ENCODE measurements around the gene RUNX1. TPM values are rescaled to one million over a fixed set of nuclear protein-coding genes. Genes with fewer than 3 reads are reported as not detected.

RUNX1 gene
- total and polyA plus RNA-seq, 2 of the 13 experiments (the other 11 are each of a cell fraction or from before 2014, with no cell fraction given): 5.4 to 6.4 TPM

DNA sequence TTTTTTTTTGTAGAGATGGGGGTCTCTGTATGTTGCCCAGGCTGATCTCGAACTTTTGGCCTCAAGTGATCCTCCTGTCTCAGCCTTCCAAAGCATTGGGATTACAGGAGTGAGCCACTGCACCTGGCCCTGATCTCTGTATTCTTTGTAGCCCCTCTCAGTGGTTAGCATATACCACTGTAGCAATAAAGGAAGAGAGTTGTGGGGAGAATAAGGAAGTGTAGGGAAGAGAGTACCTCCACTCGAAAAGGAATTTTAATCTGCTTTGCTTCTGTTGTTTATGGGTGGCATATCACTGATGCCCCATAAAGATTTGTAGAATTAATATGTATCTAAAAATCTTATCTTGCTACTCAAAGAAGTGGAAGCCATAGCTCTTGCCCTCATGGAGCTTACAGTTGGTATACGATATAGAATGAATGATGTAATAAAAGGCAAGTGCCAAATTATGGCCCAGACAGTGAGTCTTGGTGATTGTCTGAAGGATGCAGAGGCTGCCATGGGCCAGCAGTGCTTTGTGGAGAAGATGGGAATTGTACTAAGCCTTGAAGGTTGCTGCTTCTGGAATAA is 284.3 kb downstream of the RUNX1 start:
- Histone ChIP-seq H3K27ac (ENCODE audit: extremely low read length, insufficient read depth, low read length) (no peak overlapping the region), H3K36me3 (replicated peaks in 1 of 2; ENCODE audit: control insufficient read depth in 1 of 2, insufficient read depth in 2 of 2, low read length in 2 of 2) (no peaks in the 10 kb centered on the region), H3K27me3 (ENCODE audit: control insufficient read depth in 1 of 2, insufficient read depth in 2 of 2, low read length in 2 of 2) (no peaks in the 10 kb centered on the region), H3K79me2 (ENCODE audit: insufficient read depth, low read length) (no peaks in the 10 kb centered on the region), H3K9ac (ENCODE audit: insufficient read depth, low read depth, low read length) (no peak overlapping the region), H3K4me3 (replicated peaks in 1 of 3; ENCODE audit: insufficient read depth in 1 of 3, low read depth in 2 of 3, low read length in 3 of 3) (no peak overlapping the region), H3K9me3 (ENCODE audit: low read length) (no peaks in the 10 kb centered on the region), H4K20me1 (ENCODE audit: insufficient read depth, low read length) (no peaks in the 10 kb centered on the region), H2AFZ (ENCODE audit: low read length) (no peak overlapping the region), H3K4me1 (ENCODE audit: insufficient read depth, low read length) (peaks cover 12% of the 10 kb centered on the region), H3K4me2 (ENCODE audit: low read depth, low read length) (no peak overlapping the region)
- TF ChIP-seq ZBTB46 (CRISPR knock-in tag; IDR thresholded peaks at IDR 0.05; ENCODE audit: borderline replicate concordance): no peak
- TF ChIP-seq, protein P1, sequence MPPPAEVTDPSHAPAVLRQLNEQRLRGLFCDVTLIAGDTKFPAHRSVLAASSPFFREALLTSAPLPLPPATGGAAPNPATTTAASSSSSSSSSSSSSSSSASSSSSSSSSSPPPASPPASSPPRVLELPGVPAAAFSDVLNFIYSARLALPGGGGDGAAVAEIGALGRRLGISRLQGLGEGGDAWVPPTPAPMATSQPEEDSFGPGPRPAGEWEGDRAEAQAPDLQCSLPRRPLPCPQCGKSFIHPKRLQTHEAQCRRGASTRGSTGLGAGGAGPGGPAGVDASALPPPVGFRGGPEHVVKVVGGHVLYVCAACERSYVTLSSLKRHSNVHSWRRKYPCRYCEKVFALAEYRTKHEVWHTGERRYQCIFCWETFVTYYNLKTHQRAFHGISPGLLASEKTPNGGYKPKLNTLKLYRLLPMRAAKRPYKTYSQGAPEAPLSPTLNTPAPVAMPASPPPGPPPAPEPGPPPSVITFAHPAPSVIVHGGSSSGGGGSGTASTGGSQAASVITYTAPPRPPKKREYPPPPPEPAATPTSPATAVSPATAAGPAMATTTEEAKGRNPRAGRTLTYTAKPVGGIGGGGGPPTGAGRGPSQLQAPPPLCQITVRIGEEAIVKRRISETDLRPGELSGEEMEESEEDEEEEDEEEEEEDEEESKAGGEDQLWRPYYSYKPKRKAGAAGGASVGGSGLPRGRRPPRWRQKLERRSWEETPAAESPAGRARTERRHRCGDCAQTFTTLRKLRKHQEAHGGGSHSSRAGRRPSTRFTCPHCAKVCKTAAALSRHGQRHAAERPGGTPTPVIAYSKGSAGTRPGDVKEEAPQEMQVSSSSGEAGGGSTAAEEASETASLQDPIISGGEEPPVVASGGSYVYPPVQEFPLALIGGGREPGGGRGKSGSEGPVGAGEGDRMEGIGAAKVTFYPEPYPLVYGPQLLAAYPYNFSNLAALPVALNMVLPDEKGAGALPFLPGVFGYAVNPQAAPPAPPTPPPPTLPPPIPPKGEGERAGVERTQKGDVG (CRISPR knock-in tag; IDR thresholded peaks at IDR 0.05; ENCODE audit: borderline replicate concordance): no peak
- TF ChIP-seq, protein P2, sequence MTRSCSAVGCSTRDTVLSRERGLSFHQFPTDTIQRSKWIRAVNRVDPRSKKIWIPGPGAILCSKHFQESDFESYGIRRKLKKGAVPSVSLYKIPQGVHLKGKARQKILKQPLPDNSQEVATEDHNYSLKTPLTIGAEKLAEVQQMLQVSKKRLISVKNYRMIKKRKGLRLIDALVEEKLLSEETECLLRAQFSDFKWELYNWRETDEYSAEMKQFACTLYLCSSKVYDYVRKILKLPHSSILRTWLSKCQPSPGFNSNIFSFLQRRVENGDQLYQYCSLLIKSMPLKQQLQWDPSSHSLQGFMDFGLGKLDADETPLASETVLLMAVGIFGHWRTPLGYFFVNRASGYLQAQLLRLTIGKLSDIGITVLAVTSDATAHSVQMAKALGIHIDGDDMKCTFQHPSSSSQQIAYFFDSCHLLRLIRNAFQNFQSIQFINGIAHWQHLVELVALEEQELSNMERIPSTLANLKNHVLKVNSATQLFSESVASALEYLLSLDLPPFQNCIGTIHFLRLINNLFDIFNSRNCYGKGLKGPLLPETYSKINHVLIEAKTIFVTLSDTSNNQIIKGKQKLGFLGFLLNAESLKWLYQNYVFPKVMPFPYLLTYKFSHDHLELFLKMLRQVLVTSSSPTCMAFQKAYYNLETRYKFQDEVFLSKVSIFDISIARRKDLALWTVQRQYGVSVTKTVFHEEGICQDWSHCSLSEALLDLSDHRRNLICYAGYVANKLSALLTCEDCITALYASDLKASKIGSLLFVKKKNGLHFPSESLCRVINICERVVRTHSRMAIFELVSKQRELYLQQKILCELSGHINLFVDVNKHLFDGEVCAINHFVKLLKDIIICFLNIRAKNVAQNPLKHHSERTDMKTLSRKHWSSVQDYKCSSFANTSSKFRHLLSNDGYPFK (CRISPR knock-in tag; IDR thresholded peaks at IDR 0.05; ENCODE audit: borderline replicate concordance): no peak
- ChIA-PET CTCF (ENCODE audit: low intra/inter-chr PET ratio, low total read pairs) (no interaction called here), POLR2A (interaction anchor here (1.0 to 1.4 kb wide), 4 partner anchors 10 to 53 kb away, joined by 3 to 5 read pairs (median 4); no protein-coding TSS in a partner anchor)
- in situ Hi-C loops (cut with HindIII; ENCODE audit: extremely low pct_ligation_motif_present, low pct_unique_long_range_greater_than_20kb) (no loop called here), intact Hi-C loops (cut with micrococcal nuclease; ENCODE audit: unreplicated experiment) (no loop called here)
- FAIRE-seq (no peak), ATAC-seq (no peak), DNase-seq (ENCODE audit: low spot score) (no peak)
- 87% methylated on average over 3 of the region's 3 CpGs for WGBS (ENCODE audit: low lambda C conversion rate)
- BruUV-seq (replicated peaks): no TSS peak

All from HepG2 (cell line).